ENCODE data around the gene ASAP2.
A peak's percentile ranks its signal among the peaks of the same experiment; 100 is the strongest.

Gene ASAP2

DNA sequence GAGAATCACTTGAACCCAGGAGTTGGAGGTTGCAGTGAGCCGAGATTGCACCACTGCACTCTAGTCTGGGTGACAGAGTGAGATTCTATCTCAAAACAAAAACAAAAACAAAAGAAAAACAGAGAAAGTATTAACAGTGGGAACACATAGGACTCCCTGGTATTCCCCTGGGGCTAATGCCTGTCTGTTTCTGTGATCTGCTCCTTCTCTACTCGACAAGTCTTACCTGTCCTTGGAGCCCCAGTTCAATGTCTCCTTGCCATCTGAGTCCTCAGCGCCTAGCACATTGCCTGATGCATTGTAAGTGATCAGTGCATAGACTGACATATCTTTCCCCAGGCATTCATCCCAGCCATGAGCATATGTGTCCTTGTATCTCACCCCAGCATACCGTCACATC, 85.8 kb downstream of the ASAP2 start:
- no peak for DNase-seq (ENCODE audit: low spot score)
- FAIRE-seq = no peak

DNA sequence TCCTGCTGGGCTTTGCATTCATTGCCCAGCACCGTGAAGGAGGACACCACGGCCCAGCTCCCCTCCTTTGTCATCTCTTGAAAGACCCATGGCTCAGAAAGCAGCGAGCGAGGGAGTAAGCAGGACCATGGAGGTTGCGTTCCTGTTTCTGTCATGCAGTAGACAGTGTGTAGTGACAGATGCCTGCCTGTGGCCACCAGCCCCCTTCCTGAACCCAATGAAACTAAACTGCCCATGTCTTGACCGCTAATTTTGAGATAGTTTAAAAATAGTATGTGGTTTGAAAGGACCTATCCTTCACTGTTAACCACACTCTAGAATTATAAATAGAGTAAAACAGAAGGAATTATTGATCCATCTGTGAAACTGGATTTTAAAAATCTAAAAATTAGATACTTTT, 88.2 kb downstream of the ASAP2 start:
- DNase-seq (ENCODE audit: low spot score) = no peak
- no peak for FAIRE-seq

DNA sequence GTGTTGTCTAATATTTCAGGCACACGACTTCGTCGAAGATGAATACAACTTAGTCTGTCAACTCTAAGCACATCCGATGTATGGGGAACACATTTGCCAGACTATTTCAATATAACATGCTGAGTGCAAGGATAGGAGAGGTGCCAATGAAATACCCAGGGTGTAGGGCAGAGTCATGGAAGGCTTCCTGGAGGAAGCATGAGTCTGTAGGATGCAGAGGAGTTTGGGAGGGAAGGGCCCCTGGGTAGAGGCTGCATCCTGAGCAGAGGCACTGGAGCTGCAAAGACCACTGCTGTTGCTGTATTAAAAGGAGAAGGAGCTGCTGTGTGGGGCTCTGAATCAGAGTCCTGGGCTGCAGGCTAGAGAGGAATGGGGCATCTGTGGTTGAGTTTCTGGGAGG, 89.9 kb downstream of the ASAP2 start:
- FAIRE-seq (no peak), DNase-seq (ENCODE audit: low spot score) (no peak)

- FAIRE-seq (no peak), DNase-seq (ENCODE audit: low spot score) (no peak)
Measured at GRCh38 chr2:9297156-9297555, 90.5 kb downstream of the ASAP2 start.

- DNase-seq (ENCODE audit: low spot score) = no peak
- no peak for FAIRE-seq
Measured at GRCh38 chr2:9297807-9298206, 91.2 kb downstream of the ASAP2 start.

DNA sequence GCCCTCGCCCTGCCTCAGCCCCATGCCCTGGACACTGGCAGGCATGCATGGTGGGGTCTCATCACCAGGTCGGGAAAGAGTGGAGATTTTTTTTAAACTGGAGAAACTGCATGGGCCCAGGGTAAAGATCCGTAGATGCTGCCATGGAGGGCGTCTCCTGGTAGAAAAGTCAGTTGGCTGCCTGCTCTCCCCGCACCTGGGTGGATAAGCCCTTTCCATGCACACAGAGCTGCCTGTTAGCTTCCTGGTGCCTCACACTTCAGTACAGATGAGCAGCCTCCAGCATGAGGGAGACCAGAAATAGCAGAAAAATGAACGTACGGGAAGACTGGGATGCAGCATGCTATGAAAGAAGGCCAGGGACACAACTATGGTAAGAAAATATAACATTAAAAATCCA, 92.0 kb downstream of the ASAP2 start:
- FAIRE-seq = no peak
- DNase-seq (ENCODE audit: low spot score) = no peak

- no peak for FAIRE-seq
Measured at GRCh38 chr2:9299161-9300100, 92.8 kb downstream of the ASAP2 start.

GRCh38 chr2:9300214-9300613, 93.6 kb downstream of the ASAP2 start:
- DNase-seq (ENCODE audit: low spot score) (no peak), FAIRE-seq (no peak)

More at GRCh38 chr2:9299161-9300100, 92.8 kb downstream of the ASAP2 start:
- DNase-seq (ENCODE audit: low spot score) = no peak

DNA sequence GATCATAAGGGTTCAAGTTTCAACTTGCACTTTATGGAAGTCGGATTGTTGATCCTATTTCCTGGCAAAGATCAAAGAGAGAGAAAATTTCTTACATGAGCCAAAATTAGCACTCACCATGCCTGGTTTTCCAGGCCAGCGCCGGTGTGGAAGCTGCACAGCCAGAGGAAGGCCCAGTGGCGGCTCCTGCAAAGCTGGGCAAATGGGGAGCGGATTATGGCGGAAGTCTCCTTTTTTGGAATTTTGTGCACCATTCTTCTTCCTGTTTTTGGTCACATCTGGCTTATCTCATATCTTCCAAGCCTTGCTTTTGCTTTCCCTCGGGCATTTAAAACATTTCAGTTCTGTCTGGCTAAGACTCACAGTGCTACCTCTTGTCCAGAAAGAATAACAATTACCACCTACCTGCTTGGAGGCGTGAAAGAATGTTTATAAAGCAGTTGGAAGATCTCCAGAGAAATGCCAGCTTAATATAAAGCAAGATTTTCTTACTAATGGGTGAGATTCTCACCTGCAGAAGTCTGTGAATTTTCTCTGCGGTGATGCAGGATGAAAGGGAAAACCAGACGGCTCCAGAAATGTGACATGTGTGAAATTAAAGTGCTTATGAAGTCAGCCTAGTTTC, 94.3 kb downstream of the ASAP2 start:
- no peak for DNase-seq (ENCODE audit: low spot score)
- FAIRE-seq = no peak

GRCh38 chr2:9302755-9303154, 96.1 kb downstream of the ASAP2 start:
- DNase-seq (ENCODE audit: low spot score) (no peak), FAIRE-seq (no peak)

- no peak for DNase-seq (ENCODE audit: low spot score)
- FAIRE-seq = no peak
Measured at GRCh38 chr2:9303528-9304225, 97.1 kb downstream of the ASAP2 start.

DNA sequence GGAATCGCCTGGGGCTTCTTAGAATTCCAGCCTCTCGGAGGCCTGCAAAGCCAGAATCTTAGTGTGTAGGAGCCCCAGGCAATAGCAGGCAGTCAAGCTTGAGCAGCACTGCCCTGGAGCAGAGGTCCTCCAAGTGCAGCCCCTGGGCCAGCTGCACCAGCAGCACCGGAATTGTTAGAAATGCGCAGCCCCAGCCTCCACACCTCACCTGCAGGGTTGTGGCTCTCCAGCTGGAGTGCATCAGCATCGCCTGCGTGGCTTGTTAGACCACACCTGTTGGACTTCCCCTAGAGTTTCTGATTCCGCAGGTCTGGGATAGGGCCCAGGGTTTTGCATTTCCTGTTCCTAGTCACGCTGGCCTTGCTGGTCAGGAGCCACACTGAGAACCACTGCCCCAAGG, 100.3 kb downstream of the ASAP2 start:
- DNase-seq (ENCODE audit: low spot score) (no peak), FAIRE-seq (no peak)

DNA sequence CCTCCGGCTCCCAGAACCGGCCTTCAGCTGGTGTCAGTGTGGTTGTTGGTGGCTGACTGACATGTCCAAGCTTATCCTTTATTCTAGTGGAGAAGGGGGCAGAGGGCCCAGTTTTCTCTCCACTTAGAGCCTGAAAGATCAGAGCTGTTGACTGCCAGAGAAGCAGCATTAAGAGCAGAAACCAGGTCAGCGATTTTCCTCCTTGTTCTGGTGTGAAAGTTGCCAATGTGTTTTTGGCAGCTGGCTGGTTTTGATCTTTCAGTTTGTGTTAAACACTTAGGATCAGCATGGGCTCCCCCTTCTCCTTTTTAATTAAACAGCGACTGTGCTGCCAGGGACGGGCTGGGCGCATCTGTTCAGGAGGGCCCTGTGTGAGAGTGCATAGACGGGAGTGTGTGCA, 100.9 kb downstream of the ASAP2 start:
- no peak for FAIRE-seq
- DNase-seq (ENCODE audit: low spot score) = no peak

GRCh38 chr2:9308186-9308955, 101.8 kb downstream of the ASAP2 start:
- no peak for FAIRE-seq

GRCh38 chr2:9309147-9309546, 102.5 kb downstream of the ASAP2 start:
- FAIRE-seq = no peak
- no peak for DNase-seq (ENCODE audit: low spot score)

More at GRCh38 chr2:9308186-9308955, 101.8 kb downstream of the ASAP2 start:
- no peak for DNase-seq (ENCODE audit: low spot score)

- FAIRE-seq = no peak
- peak; percentile 55 for DNase-seq (ENCODE audit: low spot score)
Measured at GRCh38 chr2:9310377-9310776, 103.8 kb downstream of the ASAP2 start.

DNA sequence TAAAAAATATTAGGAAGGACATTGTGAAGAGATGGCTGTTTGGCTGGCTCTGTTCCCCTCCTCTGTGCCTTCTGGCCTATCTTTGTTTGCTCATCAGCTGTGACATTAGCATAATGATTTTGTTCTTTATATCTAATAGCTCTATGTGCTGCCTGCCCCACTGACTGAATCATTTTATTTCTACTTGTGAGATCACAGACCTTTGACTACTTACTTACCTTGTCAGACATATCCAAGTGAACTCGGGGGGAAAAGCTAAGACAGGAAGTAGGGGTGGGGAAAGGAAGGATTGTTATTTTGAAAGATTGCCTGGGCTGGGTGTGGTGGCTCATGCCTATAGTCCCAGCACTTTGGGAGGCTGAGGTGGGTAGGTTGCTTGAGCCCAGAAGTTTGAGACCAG, 104.2 kb downstream of the ASAP2 start:
- no peak for DNase-seq (ENCODE audit: low spot score)
- no peak for FAIRE-seq

DNA sequence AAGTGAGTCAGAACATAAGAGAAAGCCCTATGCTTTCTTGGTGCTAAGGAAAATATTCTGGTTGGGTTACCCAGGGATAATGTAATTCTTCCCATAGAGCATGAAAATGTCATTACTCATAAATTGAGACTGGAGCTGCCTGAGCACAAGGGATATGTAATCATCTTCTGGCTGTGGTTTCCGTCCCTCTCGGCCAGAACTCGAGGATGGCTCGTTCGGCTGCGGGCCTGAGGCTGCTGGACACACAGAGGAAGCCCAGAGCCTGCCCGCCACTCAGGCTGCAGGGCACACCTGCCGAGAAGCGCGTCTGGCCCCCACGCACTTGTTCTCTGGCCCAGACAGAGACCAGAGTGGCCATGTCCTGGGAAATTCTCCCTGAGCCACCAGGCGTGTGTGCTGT, 104.9 kb downstream of the ASAP2 start:
- DNase-seq (ENCODE audit: low spot score) = peak; percentile 21
- FAIRE-seq = no peak

DNA sequence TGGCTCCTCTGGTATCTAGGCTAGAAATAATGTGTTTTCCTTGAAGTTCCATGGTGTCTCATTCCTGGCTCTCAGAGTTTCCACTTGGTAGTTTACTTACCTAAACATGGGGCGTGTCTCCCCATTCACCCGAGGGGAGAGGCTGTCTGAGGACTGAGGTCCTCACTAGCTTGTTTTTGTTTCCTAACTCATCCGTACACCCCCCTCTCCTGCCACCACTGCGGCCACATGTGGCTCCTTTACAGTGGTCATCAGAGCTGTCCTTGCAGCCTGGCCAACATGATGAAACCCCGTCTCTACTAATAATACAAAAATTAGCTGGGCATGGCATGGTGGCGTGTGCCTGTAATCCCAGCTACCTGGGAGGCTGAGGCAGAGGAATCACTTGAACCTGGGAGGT, 106.0 kb downstream of the ASAP2 start:
- FAIRE-seq (no peak), DNase-seq (ENCODE audit: low spot score) (no peak)

DNA sequence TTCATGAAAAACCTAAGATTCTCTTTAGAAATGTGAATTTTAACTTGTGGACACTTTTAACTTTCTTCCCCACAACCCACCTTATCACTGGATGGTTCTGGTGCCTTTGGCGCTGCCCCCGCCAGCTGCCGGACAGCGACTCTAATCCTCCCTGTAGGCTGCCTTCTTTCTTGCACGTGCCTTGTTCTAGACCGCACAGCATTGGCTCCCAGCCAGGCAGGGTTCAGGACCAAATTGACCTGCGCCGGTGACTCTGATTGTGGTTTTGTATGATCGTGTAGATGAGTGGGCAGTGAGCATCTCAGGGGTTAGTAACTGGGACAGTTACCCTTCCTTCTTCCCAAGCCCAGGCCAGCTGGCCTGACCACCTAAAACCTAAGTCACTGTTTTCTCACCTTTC, 106.8 kb downstream of the ASAP2 start:
- DNase-seq (ENCODE audit: low spot score) (peak; percentile 37), FAIRE-seq (no peak)

GRCh38 chr2:9315280-9315847, 108.8 kb downstream of the ASAP2 start:
- FAIRE-seq (no peak), DNase-seq (ENCODE audit: low spot score) (no peak)

Measured in urothelium cell line (cell line).